ENCODE results near the gene HMGB3.

- TF ChIP-seq POLR2AphosphoS5 (IDR thresholded peaks at IDR 0.05; ENCODE audit: low read depth, low read length): no peak
- TF ChIP-seq TAF1 (IDR thresholded peaks at IDR 0.05; ENCODE audit: borderline replicate concordance, low read depth, low read length): no peak
- TF ChIP-seq, protein P1, sequence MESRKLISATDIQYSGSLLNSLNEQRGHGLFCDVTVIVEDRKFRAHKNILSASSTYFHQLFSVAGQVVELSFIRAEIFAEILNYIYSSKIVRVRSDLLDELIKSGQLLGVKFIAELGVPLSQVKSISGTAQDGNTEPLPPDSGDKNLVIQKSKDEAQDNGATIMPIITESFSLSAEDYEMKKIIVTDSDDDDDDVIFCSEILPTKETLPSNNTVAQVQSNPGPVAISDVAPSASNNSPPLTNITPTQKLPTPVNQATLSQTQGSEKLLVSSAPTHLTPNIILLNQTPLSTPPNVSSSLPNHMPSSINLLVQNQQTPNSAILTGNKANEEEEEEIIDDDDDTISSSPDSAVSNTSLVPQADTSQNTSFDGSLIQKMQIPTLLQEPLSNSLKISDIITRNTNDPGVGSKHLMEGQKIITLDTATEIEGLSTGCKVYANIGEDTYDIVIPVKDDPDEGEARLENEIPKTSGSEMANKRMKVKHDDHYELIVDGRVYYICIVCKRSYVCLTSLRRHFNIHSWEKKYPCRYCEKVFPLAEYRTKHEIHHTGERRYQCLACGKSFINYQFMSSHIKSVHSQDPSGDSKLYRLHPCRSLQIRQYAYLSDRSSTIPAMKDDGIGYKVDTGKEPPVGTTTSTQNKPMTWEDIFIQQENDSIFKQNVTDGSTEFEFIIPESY (IDR thresholded peaks at IDR 0.05; ENCODE audit: borderline replicate concordance, low read depth): no peak
- TF ChIP-seq CTCF (IDR thresholded peaks at IDR 0.05): no peak
- TF ChIP-seq, protein P2, sequence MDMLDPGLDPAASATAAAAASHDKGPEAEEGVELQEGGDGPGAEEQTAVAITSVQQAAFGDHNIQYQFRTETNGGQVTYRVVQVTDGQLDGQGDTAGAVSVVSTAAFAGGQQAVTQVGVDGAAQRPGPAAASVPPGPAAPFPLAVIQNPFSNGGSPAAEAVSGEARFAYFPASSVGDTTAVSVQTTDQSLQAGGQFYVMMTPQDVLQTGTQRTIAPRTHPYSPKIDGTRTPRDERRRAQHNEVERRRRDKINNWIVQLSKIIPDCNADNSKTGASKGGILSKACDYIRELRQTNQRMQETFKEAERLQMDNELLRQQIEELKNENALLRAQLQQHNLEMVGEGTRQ (IDR thresholded peaks at IDR 0.05; ENCODE audit: borderline replicate concordance, low read depth, low read length): no peak
- TF ChIP-seq RFX5 (IDR thresholded peaks at IDR 0.05; ENCODE audit: low read length): no peak
- TF ChIP-seq EZH2phosphoT487 (IDR thresholded peaks at IDR 0.05; ENCODE audit: borderline replicate concordance, low read depth): no peak
- no peak for TF ChIP-seq FOXJ3 (CRISPR knock-in tag; IDR thresholded peaks at IDR 0.05)
- no peak for TF ChIP-seq EP300 (IDR thresholded peaks at IDR 0.05; ENCODE audit: borderline replicate concordance in 1 of 2, low read depth in 1 of 2, low read length in 1 of 2)
- no peak for TF ChIP-seq JUND (IDR thresholded peaks at IDR 0.05)
Observed at GRCh38 chrX:150958177-150958576, 25.0 kb upstream of the HMGB3 start.

Data from SK-N-SH (cell line).